Eye (tissue), 1 donor: ENCODE data around the gene SMIM35.

Source experiments
- DNase-seq: peaks from one replicate; pipeline ENCODE4 v3.0.0-alpha.2; 2015

The SMIM35 gene

DNA sequence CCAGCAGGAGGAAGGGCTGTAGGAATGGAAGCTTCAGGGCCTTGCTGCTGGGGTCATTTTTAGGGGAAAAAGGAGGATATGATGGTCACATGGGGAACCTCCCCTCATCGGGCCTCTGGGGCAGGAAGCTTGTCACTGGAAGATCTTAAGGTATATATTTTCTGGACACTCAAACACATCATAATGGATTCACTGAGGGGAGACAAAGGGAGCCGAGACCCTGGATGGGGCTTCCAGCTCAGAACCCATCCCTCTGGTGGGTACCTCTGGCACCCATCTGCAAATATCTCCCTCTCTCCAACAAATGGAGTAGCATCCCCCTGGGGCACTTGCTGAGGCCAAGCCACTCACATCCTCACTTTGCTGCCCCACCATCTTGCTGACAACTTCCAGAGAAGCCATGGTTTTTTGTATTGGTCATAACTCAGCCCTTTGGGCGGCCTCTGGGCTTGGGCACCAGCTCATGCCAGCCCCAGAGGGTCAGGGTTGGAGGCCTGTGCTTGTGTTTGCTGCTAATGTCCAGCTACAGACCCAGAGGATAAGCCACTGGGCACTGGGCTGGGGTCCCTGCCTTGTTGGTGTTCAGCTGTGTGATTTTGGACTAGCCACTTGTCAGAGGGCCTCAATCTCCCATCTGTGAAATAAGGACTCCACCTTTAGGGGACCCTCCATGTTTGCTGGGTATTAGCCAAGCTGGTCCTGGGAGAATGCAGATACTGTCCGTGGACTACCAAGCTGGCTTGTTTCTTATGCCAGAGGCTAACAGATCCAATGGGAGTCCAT, 86.5 kb downstream of the SMIM35 start:
- DNase-seq = no peak

DNA sequence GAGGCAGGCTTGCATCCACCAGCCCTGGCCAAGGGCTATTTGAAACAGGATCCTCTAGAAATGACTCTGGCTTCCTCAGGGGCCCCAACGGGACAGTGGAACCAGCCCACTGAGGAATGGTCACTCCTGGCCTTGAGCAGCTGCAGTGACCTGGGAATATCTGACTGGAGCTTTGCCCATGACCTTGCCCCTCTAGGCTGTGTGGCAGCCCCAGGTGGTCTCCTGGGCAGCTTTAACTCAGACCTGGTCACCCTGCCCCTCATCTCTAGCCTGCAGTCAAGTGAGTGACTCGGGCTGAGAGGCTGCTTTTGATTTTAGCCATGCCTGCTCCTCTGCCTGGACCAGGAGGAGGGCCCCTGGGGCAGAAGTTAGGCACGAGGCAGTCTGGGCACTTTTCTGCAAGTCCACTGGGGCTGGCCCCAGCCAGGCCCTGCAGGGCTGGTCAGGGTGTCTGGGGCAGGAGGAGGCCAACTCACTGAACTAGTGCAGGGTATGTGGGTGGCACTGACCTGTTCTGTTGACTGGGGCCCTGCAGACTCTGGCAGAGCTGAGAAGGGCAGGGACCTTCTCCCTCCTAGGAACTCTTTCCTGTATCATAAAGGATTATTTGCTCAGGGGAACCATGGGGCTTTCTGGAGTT, 87.3 kb downstream of the SMIM35 start:
- no peak for DNase-seq

- DNase-seq = no peak
These were observed 88.0 kb downstream of the SMIM35 start for GRCh38 chr11:117998664-117999353.

GRCh38 chr11:117997823-117998579, 88.8 kb downstream of the SMIM35 start:
- DNase-seq = no peak

DNA sequence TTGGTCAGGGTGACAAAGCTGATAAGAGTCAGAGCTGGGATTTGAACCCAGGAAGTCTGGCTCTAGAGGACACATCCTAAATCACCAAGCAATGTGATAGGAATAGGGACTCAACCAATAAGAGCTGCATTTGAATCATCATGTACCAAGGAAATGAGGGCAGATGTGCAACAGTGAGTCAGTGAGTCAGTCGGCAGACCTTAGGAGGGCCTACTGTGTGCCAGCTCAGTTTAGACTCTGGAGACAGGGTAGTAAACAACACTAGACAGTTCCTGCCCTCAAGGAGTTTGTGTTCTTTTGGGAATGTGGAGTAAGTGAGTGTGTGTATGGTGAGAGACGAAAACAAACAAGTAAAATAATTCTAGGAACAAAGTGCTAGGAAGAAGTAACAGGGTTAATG, 89.4 kb downstream of the SMIM35 start:
- no peak for DNase-seq

GRCh38 chr11:117996058-117996457, 90.7 kb downstream of the SMIM35 start:
- no peak for DNase-seq

DNA sequence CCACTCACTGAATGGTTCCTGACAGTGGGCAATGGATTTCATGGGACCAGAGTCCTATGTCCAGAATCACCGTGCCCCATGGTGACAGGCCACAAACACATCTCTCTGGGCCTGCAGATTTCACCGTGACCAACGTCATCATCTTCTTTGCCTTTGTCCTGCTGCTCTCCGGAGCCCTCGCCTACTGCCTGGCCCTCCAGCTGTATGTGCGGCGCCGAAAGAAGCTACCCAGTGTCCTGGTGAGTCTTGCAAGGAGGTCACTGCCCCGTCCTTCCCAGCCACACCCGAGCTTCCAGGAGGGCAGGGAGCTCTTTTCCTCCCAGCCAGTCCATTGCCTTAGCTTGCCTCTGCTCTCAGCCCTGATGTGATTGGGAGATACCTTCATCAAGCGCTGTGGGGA, 91.3 kb downstream of the SMIM35 start:
- DNase-seq = no peak

DNA sequence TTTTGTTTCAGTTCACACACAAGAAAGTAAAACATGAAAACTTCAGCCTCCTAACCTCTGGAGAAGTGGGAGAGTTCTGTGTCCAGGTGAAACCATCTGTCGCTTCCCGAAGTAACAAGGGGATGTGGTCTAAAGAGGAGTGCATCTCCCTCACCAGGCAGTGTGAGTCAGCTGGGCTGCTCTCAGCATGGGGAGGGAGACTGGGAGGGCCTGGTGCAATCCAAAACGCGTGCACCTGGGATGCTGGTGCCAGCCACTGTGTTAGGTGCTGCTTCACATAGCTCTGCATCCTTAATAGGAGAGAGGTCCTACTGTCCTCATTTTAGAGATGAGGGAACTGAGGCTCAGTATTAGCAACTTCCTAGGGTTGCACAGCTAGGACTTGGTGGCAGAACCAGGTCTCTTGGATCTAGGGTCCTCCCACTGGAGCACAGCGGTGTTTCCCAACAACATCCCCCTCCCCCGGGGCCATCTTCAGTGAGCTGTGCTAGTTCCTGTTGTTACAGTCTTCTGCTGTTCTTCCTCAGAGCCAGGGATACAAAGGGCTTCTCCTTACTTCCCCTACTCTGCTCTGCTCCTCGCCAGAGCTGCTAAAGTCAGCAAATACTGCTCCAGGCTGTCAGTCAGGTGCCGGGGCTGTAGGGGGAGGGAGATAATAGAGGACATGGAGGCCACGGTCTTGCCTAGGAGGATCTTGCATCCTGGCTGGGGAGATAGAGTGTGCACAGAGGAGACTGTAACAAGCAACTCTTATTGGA, 92.6 kb downstream of the SMIM35 start:
- no peak for DNase-seq

- no peak for DNase-seq
These were observed 94.1 kb downstream of the SMIM35 start for GRCh38 chr11:117992620-117993019.

- no peak for DNase-seq
These were observed 94.6 kb downstream of the SMIM35 start for GRCh38 chr11:117992136-117992535.

DNA sequence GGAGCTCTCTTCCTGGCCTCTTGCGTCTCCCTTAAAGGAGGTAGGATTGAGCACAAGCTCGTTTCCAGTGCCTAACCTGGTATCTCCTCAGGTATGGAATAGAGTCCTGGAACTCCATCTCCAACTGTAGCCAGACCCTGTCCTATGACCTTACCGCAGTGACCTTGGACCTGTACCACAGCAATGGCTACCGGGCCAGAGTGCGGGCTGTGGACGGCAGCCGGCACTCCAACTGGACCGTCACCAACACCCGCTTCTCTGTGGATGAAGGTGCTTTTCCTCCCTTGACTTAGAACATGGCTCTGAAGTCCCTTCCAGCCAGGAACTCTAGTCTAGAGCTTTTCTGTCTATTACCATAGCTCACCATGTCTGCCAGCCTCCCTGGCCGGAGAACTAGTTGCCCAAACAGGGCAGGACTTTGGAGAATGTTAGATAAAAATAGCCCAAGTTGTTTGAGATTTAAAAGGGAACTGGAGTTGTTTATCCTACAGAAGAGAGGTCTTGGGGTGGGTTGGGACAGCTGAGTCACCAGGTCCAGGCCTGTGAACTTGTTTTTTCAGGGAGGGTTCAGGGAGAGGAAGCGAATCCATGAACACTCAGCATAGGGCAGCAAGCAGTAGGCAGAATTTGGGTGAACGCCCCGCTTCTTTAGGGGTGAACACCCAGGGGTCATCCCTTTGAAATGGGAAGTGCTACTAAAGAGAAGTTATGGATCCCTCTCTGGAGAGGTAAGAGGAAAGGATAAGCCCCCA, 97.2 kb downstream of the SMIM35 start:
- no peak for DNase-seq

- peak; percentile 16 for DNase-seq
These were observed 99.7 kb downstream of the SMIM35 start for GRCh38 chr11:117986981-117987574.

- DNase-seq = peak; percentile 92
These were observed 100.5 kb downstream of the SMIM35 start, which contains the start of gene IL10RA for GRCh38 chr11:117985953-117986887. IL10RA (plus strand) TSS chr11:117986394; CDS start chr11:117986468, 74 bp downstream.

DNA sequence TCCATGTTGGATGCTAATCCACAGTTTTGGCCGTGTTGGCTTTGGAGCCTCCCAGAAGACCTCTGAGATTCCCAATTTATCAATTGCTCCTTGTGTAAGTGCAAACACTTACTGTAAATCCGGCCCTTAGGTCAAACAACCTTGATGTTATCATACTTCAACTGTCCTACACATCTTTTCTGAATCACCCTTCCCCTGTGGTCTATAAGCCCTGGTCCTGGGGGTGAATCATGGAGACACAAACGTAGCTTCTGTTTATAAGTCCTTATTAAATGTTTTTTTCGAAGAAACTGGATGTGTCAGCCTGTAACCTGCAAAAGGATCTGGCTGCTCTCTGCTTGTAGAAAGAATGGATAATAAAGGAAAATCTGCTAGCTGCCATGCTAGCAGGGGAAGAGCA, 102.3 kb downstream of the SMIM35 start:
- no peak for DNase-seq

GRCh38 chr11:117983163-117983475, 103.6 kb downstream of the SMIM35 start:
- no peak for DNase-seq

DNA sequence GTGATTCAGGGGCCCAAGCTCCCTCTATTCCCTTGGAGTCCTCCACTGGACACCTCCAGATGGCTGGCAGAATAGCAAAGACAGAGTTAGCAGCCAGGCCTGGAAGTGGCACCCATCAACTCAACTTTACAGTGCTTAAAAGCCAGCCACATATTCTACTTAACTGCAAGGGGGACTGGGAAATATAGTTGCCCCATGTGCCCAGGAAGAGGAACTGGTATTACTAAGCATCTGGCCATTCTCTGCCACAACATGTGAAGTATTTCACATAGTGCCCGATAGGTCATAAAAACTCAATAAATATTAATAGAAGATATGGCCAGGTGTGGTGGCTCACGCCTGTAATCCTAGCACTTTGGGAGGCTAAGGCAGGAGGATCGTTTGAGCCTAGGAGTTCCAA, 106.0 kb downstream of the SMIM35 start:
- no peak for DNase-seq

DNA sequence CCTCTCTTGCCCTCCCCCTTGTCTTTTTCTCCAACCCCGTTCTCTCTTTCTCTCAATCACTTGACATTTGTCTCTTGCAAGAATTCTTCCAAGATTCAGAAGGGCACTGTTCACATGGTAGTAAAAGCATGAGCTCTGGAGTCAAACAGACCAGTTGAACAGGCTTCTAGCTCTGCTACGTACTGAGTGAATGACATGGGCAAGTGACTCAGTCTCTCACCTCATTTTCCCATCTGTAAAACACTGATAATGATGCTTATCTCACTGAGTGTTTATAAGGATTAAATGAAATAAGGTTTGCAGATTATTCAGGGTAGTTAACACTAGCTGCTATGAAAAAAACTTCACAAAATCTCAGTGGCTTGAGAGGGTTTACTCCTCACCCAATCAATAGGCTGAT, 106.5 kb downstream of the SMIM35 start:
- no peak for DNase-seq

DNA sequence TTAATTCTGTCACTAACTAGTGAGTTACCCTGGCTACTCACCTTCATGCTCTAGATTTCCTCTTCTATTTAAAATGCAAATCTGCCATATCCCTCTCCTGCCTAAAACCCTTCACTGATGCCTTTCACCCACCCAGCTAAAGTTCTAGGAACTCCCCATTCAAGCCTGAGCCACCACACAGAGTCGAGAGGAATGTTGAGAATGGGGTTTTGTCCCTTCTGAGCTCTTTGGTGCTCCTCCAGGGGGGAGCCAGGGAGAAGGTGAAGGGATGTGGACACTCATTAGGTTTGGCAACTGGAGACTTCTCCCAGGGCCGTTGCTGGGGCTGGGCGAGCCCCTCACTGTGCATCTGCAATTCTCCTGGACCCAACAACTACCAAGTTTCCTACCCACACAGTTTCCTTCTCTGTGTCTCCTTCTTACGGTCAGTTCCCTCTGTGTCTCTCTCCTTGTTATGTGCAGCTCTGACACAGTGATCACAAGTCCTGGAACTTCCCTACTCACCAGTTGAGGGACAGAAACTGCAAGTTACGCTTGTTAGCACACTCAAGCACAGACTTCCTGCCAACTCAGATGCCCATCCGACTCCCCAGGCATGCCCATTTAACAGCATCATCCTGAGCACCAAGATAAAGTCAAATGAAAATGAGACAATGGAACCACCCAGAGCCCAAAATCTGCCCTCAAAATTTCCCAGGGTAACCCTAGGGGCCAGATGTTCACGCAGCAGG, 107.1 kb downstream of the SMIM35 start:
- DNase-seq = no peak

DNA sequence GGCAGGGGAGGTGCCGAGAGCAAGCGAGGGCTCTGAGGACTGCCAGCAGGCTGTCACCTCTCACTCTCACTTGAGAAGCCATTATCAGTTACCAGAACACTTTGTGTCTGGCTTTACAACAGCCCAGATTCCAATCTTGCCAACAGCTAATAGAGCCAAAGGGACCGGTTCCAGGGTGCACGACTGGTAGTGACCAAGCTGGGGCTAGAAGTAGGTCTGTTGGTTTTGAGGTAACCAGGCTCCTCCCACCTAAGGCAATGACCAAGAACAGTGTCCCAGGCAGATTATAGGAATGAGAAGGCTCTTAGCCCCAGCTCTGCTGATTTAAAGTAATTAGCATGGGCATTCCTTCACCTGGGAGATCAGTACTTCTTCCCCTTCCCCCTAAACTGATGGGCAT, 107.8 kb downstream of the SMIM35 start:
- DNase-seq = no peak
